ENCODE measurements around the gene YRDC.

The YRDC gene

GRCh38 chr1:37807555-37808368 is at the start of gene YRDC, which contains the start of gene C1orf122:
Gene YRDC (minus strand): TSS chr1:37808208. CDS start chr1:37808180, 28 bp downstream.
Gene C1orf122 (plus strand): TSS chr1:37807790. CDS start chr1:37808405, 615 bp downstream.
- peak; percentile 94 for DNase-seq (ENCODE audit: low spot score)

- DNase-seq (ENCODE audit: low spot score), result no peak
These were observed 46.4 kb upstream of the YRDC start for GRCh38 chr1:37854406-37854805.

GRCh38 chr1:37853157-37853556 is 45.1 kb upstream of the YRDC start:
- no peak for DNase-seq (ENCODE audit: low spot score)

GRCh38 chr1:37851782-37852210 is 43.8 kb upstream of the YRDC start:
- DNase-seq (ENCODE audit: low spot score), result peak; percentile 22

- no peak for DNase-seq (ENCODE audit: low spot score)
These were observed 43.3 kb upstream of the YRDC start for GRCh38 chr1:37851262-37851661.

- no peak for DNase-seq (ENCODE audit: low spot score)
These were observed 42.4 kb upstream of the YRDC start for GRCh38 chr1:37850352-37850955.

- no peak for DNase-seq (ENCODE audit: low spot score)
These were observed 41.5 kb upstream of the YRDC start for GRCh38 chr1:37849480-37849879.

GRCh38 chr1:37846647-37847339 is 38.8 kb upstream of the YRDC start:
- no peak for DNase-seq (ENCODE audit: low spot score)

GRCh38 chr1:37845786-37846185 is 37.8 kb upstream of the YRDC start:
- no peak for DNase-seq (ENCODE audit: low spot score)

GRCh38 chr1:37845049-37845646 is 37.1 kb upstream of the YRDC start:
- DNase-seq (ENCODE audit: low spot score), result no peak

- DNase-seq (ENCODE audit: low spot score), result no peak
These were observed 36.5 kb upstream of the YRDC start for GRCh38 chr1:37844536-37844935.

- no peak for DNase-seq (ENCODE audit: low spot score)
These were observed 33.6 kb upstream of the YRDC start for GRCh38 chr1:37841652-37842051.

- no peak for DNase-seq (ENCODE audit: low spot score)
These were observed 32.7 kb upstream of the YRDC start for GRCh38 chr1:37840711-37841110.

GRCh38 chr1:37839676-37840075 is 31.7 kb upstream of the YRDC start:
- DNase-seq (ENCODE audit: low spot score), result no peak

- no peak for DNase-seq (ENCODE audit: low spot score)
These were observed 28.8 kb upstream of the YRDC start for GRCh38 chr1:37836788-37837187.

GRCh38 chr1:37831809-37832208 is 23.8 kb upstream of the YRDC start:
- DNase-seq (ENCODE audit: low spot score), result no peak

- no peak for DNase-seq (ENCODE audit: low spot score)
These were observed 23.1 kb upstream of the YRDC start for GRCh38 chr1:37831109-37831508.

GRCh38 chr1:37828410-37829074 is 20.5 kb upstream of the YRDC start:
- no peak for DNase-seq (ENCODE audit: low spot score)

GRCh38 chr1:37825506-37825905 is 17.5 kb upstream of the YRDC start:
- no peak for DNase-seq (ENCODE audit: low spot score)

- DNase-seq (ENCODE audit: low spot score), result no peak
These were observed 16.0 kb upstream of the YRDC start for GRCh38 chr1:37824001-37824400.

- DNase-seq (ENCODE audit: low spot score), result no peak
These were observed 15.2 kb upstream of the YRDC start for GRCh38 chr1:37822906-37823815.
